ENCODE results near the gene CTSF. TPM values are rescaled to one million over a fixed set of nuclear protein-coding genes. Genes with fewer than 3 reads are reported as not detected.

The CTSF gene
- total and polyA plus RNA-seq, 2 of the 8 experiments (the other 6 are each of a cell fraction or from before 2014, with no cell fraction given) = 0.58 to 2.3 TPM

GRCh38 chr11:66600631-66601233 is 32.3 kb upstream of the CTSF start:
- H4K8ac ChIP-seq (ENCODE audit: extremely low read depth, insufficient read depth, low read length) = no peak overlapping the region
- H2BK120ac ChIP-seq (replicated peaks; ENCODE audit: low read depth, low read length) = no peak overlapping the region
- ChIA-PET CTCF (ENCODE audit: partially characterized antibody) (interaction anchor here (0.6 to 1.9 kb wide), 4 partner anchors 9 to 59 kb away, joined by 3 to 8 read pairs (median 6); no protein-coding TSS in a partner anchor), POLR2A (ENCODE audit: partially characterized antibody) (interaction anchor here (65.3 kb wide), 1 partner anchor 42 kb away, joined by 2165 read pairs; the partner anchor contains the start of genes RBM14 and RBM4)
- no peaks in the 10 kb centered on the region for H3K4me1 ChIP-seq (replicated peaks in 1 of 4; ENCODE audit: control insufficient read depth in 3 of 4, insufficient read depth in 4 of 4, low read length in 3 of 4)
- FAIRE-seq (no peak), DNase-seq (ENCODE audit: low read depth in 1 of 2, low spot score in 2 of 2) (no peak)
- 95% methylated on average over 4 of the region's 4 CpGs; no CpG with 5 or more reads in 1 of the 2 experiments for WGBS, 2 experiments (ENCODE audit: extremely low coverage in 1 of 2, insufficient coverage in 1 of 2, insufficient read length in 1 of 2, insufficient replicate concordance in 2 of 2, low coverage in 1 of 2, low lambda C conversion rate in 2 of 2, missing lambda C conversion rate in 1 of 2)
- H3K79me2 ChIP-seq (ENCODE audit: control insufficient read depth in 1 of 2, insufficient read depth in 2 of 2, low read length in 2 of 2) = no peaks in the 10 kb centered on the region
- H3K4me3 ChIP-seq (ENCODE audit: extremely low read depth in 1 of 4, insufficient read depth in 2 of 4, low read depth in 3 of 4, low read length in 4 of 4) = no peak overlapping the region
- no peak overlapping the region for H3K56ac ChIP-seq (replicated peaks; ENCODE audit: insufficient read length, low read depth, low read length)
- no peak overlapping the region for H2AK5ac ChIP-seq (ENCODE audit: low read depth, low read length)
- H3K18ac ChIP-seq (ENCODE audit: extremely low read depth, low read length) = no peak overlapping the region
- H2BK15ac ChIP-seq (ENCODE audit: low read length) = no peak overlapping the region
- peaks cover 0 to 4% of the 10 kb centered on the region in 2 experiments for H4K20me1 ChIP-seq (replicated peaks in 1 of 2; ENCODE audit: control insufficient read depth in 1 of 2, insufficient read depth in 2 of 2, low read length in 2 of 2)
- peaks cover 3% of the 10 kb centered on the region; the same call in 1 of the 2 replicates for H3K79me1 ChIP-seq (ENCODE audit: low read depth, low read length)
- no peak overlapping the region for H3K4ac ChIP-seq (replicated peaks; ENCODE audit: insufficient read length, low read depth, low read length)
- H2BK5ac ChIP-seq (ENCODE audit: low read depth, low read length) = no peak overlapping the region
- H3K27me3 ChIP-seq (replicated peaks in 1 of 4; ENCODE audit: control insufficient read depth in 3 of 4, extremely low read depth in 1 of 4, insufficient read depth in 3 of 4, low read length in 3 of 4) = no peaks in the 10 kb centered on the region
- H2BK20ac ChIP-seq (ENCODE audit: low read length) = no peak overlapping the region
- H3K9ac ChIP-seq (replicated peaks in 1 of 4; ENCODE audit: extremely low read depth in 1 of 4, low read depth in 3 of 4, low read length in 3 of 4) = no peak overlapping the region
- peaks cover 14 to 35% (median 23%) of the 10 kb centered on the region in 4 experiments; a peak in 7 of 8 replicates for H3K36me3 ChIP-seq (ENCODE audit: control insufficient read depth in 2 of 4, insufficient read depth in 4 of 4, low read length in 3 of 4)
- no peak overlapping the region for H2BK12ac ChIP-seq (ENCODE audit: low read depth, low read length)
- no peak overlapping the region for H3K23ac ChIP-seq (ENCODE audit: insufficient read length)
- no peak overlapping the region for H3K14ac ChIP-seq (ENCODE audit: insufficient read length)
- H4K5ac ChIP-seq (ENCODE audit: insufficient read length, low read depth, low read length) = no peak overlapping the region
- H2AFZ ChIP-seq (ENCODE audit: low read length) = no peak overlapping the region
- H3K9me3 ChIP-seq (ENCODE audit: insufficient read depth in 2 of 2, low read depth in 1 of 2, low read length in 1 of 2) = no peaks in the 10 kb centered on the region
- H4K91ac ChIP-seq (replicated peaks; ENCODE audit: insufficient read length, low read length) = no peak overlapping the region
- no peaks in the 10 kb centered on the region for H3K23me2 ChIP-seq (ENCODE audit: low read depth, low read length)
- no peak overlapping the region for H3K27ac ChIP-seq (ENCODE audit: low read depth, low read length)
- H3K4me2 ChIP-seq (ENCODE audit: insufficient read depth in 1 of 2, low read depth in 2 of 2, low read length in 2 of 2) = no peak overlapping the region
- TF ChIP-seq KDM1A (IDR thresholded peaks at IDR 0.05; ENCODE audit: borderline replicate concordance, low read length) = no peak
- no peak for TF ChIP-seq HDAC2 (IDR thresholded peaks at IDR 0.05; ENCODE audit: borderline replicate concordance in 1 of 2, low read depth in 2 of 2, low read length in 2 of 2)
- no peak for TF ChIP-seq SP2 (IDR thresholded peaks at IDR 0.05; ENCODE audit: low read length)
- TF ChIP-seq KDM4A (IDR thresholded peaks at IDR 0.05; ENCODE audit: low read depth, low read length, severe bottlenecking) = no peak
- TF ChIP-seq CBX5 (IDR thresholded peaks at IDR 0.05; ENCODE audit: low read depth, low read length) = no peak
- no peak for TF ChIP-seq TAF7 (optimal IDR thresholded peaks at IDR 0.05; ENCODE audit: borderline replicate concordance, low read depth, low read length)
- TF ChIP-seq SIX5 (IDR thresholded peaks at IDR 0.05; ENCODE audit: low read depth, low read length) = no peak
- no peak for TF ChIP-seq ATF3 (IDR thresholded peaks at IDR 0.05; ENCODE audit: insufficient read depth, low read depth, low read length)
- no peak for TF ChIP-seq GTF2F1 (IDR thresholded peaks at IDR 0.05; ENCODE audit: borderline replicate concordance, low read depth, low read length)
- TF ChIP-seq BRCA1 (IDR thresholded peaks at IDR 0.05; ENCODE audit: low read depth, low read length) = no peak
- TF ChIP-seq SIN3A (conservative IDR thresholded peaks at IDR 0.05 in 1 of 2, IDR thresholded peaks at IDR 0.05 in 1 of 2; ENCODE audit: low read depth in 1 of 2, low read length in 2 of 2) = no peak
- no peak for TF ChIP-seq CEBPB (IDR thresholded peaks at IDR 0.05; ENCODE audit: low read depth, low read length)

Data from H1 (cell line).